Measurements from ENCODE around the gene MSI2. TPM values are rescaled to one million over a fixed set of nuclear protein-coding genes. Genes with fewer than 3 reads are reported as not detected.

Gene MSI2
- total RNA-seq, 3 donors from 2014 or later, result 40.6 to 56.2 (median 54.3) TPM

GRCh38 chr17:57521606-57522005 lies 265.3 kb downstream of the MSI2 start:
- Mint-ChIP-seq H3K27me3 (ENCODE audit: low read depth) (no peaks in the 10 kb centered on the region), H3K9me3 (no peaks in the 10 kb centered on the region), H3K4me1 (ENCODE audit: low read depth) (peaks cover 18% of the 10 kb centered on the region), H3K36me3 (ENCODE audit: insufficient read depth) (no peaks in the 10 kb centered on the region), H3K4me3 (no peak overlapping the region)
- ATAC-seq, result no peak
- no peak for DNase-seq

DNA sequence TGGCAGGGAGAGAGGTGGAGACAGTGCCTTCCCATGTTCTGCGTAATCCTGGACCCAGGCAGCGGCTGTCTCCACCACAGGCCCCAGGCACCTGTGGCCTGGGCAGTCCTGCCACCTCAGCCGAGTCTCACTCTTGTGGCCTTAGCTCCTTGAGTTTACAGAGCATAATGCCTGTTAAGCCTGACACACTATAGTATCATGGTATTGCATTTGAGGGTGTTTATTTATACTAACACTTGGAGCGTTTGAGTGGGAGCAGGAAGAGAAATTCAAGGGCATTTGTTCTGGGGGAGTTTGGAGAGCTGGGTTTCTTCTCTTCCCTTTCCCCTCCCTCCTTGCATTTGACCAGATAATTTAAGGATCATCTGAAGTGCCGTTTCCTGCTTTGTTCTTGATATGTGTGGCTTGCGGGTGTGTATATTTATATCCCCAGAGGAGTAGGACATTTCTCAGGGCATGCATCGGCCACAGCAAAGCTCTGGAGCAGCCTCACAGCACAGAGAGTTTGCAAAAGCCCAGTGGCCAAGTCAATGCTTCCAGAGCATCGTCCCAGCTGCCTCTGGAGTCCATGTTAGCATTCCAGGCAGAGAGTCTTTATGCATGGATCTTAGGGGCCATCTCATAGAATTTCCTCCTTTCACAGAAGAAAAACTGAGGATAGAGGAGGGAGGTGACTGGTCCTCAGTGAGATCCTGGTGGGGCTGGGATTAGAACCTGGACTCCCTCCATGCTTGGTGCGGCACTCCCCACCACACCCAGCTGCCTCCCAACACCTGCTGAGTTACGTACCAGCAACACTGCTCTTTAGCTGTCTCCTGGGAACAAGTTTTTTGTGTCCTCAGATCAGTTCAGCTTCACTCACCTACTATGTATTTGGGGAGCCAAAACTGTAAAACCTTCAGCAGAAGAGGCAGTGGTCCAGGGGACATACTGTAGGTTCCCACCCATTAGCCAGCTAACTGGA lies 266.0 kb downstream of the MSI2 start:
- Mint-ChIP-seq H3K9me3 (no peaks in the 10 kb centered on the region), H3K4me3 (no peak overlapping the region), H3K27me3 (ENCODE audit: low read depth) (no peaks in the 10 kb centered on the region), H3K4me1 (ENCODE audit: low read depth) (peaks cover 18% of the 10 kb centered on the region), H3K36me3 (ENCODE audit: insufficient read depth) (no peaks in the 10 kb centered on the region)
- DNase-seq (no peak), ATAC-seq (no peak)

- ATAC-seq, result no peak
- Mint-ChIP-seq H3K27me3 (ENCODE audit: low read depth) (no peaks in the 10 kb centered on the region), H3K4me3 (no peak overlapping the region), H3K4me1 (ENCODE audit: low read depth) (peaks cover 18% of the 10 kb centered on the region), H3K9me3 (no peaks in the 10 kb centered on the region), H3K36me3 (ENCODE audit: insufficient read depth) (no peaks in the 10 kb centered on the region)
- no peak for DNase-seq
Observed at GRCh38 chr17:57523926-57524632, 267.8 kb downstream of the MSI2 start.

- H3K36me3 Mint-ChIP-seq (ENCODE audit: insufficient read depth), result peaks cover 4% of the 10 kb centered on the region
- H3K4me1 Mint-ChIP-seq (ENCODE audit: low read depth), result peaks cover 25% of the 10 kb centered on the region
- DNase-seq (no peak), ATAC-seq (no peak)
- H3K9me3 Mint-ChIP-seq, result no peaks in the 10 kb centered on the region
- no peaks in the 10 kb centered on the region for H3K27me3 Mint-ChIP-seq (ENCODE audit: low read depth)
- no peak overlapping the region for H3K4me3 Mint-ChIP-seq
Observed at GRCh38 chr17:57524839-57525568, 268.7 kb downstream of the MSI2 start.

DNA sequence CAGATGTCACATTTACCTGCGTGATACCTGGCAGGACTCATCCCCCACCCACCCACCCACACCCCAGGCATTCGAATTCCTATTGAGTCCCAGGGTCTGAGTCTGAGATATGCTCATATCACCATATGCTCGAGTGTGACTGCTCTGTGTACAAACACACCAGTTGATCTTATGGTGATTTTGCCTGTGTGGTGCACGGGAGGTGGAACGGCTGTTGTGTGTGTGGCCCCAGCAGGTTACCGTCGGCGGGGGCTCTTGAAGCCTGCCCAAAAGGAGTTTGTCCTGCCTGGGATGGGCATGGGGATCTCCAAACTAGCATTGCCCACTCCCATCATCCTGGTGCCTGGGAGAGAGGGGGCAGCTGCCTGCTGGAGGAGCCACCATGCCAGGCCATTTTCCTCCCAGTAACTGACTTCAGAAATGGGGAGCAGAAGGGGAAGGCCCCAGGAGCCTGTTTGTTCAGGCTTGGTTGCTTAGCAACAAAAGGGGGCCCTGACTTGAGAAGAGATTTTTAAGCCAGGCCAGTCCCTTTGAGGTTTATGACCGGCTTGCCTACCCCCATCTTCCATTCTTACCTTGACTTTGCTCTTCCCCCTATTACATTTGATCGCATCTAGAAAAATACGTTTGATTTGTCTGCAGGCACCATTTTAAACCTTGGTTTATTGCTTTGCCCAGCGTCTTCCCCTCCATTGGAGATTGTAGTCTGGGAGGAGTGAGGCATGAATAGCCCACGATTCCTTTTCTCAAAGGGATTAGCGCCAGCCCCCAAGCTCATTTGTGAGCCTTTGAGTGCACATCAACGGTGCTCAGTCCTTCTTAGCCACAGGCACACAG lies 271.1 kb downstream of the MSI2 start:
- H3K4me3 Mint-ChIP-seq, result no peak overlapping the region
- no peaks in the 10 kb centered on the region for H3K27me3 Mint-ChIP-seq (ENCODE audit: low read depth)
- peaks cover 29% of the 10 kb centered on the region for H3K4me1 Mint-ChIP-seq (ENCODE audit: low read depth)
- H3K9me3 Mint-ChIP-seq, result no peaks in the 10 kb centered on the region
- ATAC-seq (no peak), DNase-seq (no peak)
- peaks cover 7% of the 10 kb centered on the region for H3K36me3 Mint-ChIP-seq (ENCODE audit: insufficient read depth)

DNA sequence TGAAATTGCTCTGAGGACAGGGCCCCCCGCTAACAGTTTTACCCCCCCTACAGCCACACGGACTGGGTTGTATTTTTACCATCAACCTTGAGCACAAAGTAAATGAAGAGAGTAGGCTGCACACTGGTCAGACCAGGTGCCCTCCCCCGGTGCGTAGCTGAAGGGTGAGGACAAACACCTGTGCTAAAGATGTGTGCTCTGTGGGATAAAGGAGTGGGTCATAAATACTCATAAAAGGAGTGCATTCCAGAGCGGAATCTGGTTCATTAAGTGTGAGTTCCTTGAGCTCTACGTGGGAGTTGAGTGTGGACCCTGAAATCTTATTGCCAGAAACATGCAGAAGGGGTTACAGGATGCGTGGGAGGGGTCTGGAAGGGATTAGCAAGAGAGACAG lies 271.7 kb downstream of the MSI2 start:
- Mint-ChIP-seq H3K36me3 (ENCODE audit: insufficient read depth) (peaks cover 7% of the 10 kb centered on the region), H3K4me1 (ENCODE audit: low read depth) (peaks cover 29% of the 10 kb centered on the region), H3K4me3 (no peak overlapping the region), H3K27me3 (ENCODE audit: low read depth) (no peaks in the 10 kb centered on the region), H3K9me3 (no peaks in the 10 kb centered on the region)
- no peak for DNase-seq
- ATAC-seq, result no peak

DNA sequence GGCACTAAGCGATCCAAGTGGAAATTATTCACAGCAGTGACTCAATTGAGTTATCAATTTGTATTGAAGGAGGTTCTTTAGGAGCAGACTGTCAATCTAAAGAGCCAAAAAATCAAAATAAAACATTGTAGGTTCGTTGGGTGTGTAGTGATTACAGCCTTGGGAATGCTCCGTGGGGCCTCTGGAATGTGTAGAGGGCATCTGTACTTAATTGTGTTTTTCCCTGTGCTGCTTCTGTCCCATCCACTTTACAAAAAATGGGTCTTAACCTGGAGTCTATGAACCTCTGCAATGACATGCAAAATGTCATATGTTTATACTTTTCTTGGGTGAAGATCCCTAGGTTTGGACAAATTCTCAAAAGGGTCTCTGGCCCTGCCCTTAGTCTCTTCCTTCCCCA lies 273.7 kb downstream of the MSI2 start:
- ATAC-seq (no peak), DNase-seq (no peak)
- Mint-ChIP-seq H3K4me1 (ENCODE audit: low read depth) (peaks cover 19% of the 10 kb centered on the region), H3K36me3 (ENCODE audit: insufficient read depth) (peaks cover 7% of the 10 kb centered on the region), H3K4me3 (no peak overlapping the region), H3K27me3 (ENCODE audit: low read depth) (no peaks in the 10 kb centered on the region), H3K9me3 (no peaks in the 10 kb centered on the region)

DNA sequence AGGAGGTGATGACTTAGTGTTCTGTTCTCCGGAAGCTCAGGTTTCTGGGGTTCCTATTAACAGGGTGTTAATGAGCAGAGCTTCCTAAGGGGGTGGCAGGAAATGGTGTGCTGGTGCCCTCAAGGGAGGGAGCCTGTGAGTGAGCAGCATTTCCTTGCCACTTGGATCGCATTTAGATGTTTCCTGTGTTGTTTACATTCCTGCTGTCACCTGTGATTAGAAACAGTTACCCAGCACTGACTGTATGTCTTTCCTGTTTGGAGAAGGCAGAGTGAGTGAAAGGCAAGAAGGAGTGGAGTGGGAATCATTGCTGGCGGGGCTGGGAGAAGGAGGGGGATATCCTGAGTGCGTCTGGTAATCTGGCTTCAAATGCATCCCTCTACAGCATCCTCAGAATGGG lies 274.2 kb downstream of the MSI2 start:
- ATAC-seq, result no peak
- Mint-ChIP-seq H3K4me1 (ENCODE audit: low read depth) (peaks cover 18% of the 10 kb centered on the region), H3K4me3 (no peak overlapping the region), H3K27me3 (ENCODE audit: low read depth) (no peaks in the 10 kb centered on the region), H3K36me3 (ENCODE audit: insufficient read depth) (peaks cover 7% of the 10 kb centered on the region), H3K9me3 (no peaks in the 10 kb centered on the region)
- no peak for DNase-seq

DNA sequence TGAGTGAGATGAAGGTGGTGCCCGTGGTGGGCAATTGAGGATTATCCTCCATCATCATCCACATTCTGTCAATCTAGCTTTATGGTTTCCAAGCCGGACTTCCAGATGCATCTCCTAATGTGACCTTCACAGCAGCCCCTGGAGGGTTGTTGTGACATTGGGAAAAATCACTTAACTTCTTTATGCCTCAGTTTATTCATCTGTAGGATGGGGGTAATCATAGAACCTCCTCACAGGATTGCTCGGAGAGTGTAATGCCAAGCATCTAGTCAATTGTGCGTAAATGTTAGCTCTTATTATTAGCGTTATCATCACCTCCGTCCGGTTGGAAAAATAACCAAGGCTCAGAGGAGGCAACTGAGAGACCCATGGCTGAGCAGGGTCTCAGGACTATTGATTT lies 274.8 kb downstream of the MSI2 start:
- Mint-ChIP-seq H3K4me1 (ENCODE audit: low read depth) (peaks cover 20% of the 10 kb centered on the region), H3K4me3 (no peak overlapping the region), H3K36me3 (ENCODE audit: insufficient read depth) (peaks cover 7% of the 10 kb centered on the region), H3K27me3 (ENCODE audit: low read depth) (no peaks in the 10 kb centered on the region), H3K9me3 (no peaks in the 10 kb centered on the region)
- ATAC-seq, result no peak
- no peak for DNase-seq

- peak in 1 of 2 donors; percentile 18 for ATAC-seq
- no peak overlapping the region for H3K4me3 Mint-ChIP-seq
Observed at GRCh38 chr17:57531648-57532504, 275.6 kb downstream of the MSI2 start.

DNA sequence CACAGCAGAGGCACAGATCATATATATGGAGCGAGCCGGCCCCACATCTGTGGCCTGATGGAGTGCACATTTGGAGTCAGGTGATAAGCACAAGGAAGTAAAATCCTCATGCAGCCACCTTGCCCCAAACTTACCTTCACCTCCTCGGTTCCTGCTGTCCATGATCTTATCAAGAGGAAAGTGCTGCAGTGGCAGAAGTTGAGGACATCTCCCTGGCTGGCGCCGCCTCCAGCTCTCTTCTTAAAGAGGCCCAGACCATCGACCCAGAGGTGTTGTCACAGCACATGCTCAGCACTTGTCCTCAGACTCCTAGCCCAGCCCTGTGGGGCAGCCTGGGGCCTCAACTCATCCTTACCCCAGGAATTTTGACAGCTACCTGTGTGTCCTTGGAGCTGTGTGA lies 276.2 kb downstream of the MSI2 start:
- DNase-seq, result no peak
- no peaks in the 10 kb centered on the region for H3K9me3 Mint-ChIP-seq
- no peak overlapping the region for H3K4me3 Mint-ChIP-seq
- H3K4me1 Mint-ChIP-seq (ENCODE audit: low read depth), result peaks cover 34% of the 10 kb centered on the region
- no peaks in the 10 kb centered on the region for H3K27me3 Mint-ChIP-seq (ENCODE audit: low read depth)
- H3K36me3 Mint-ChIP-seq (ENCODE audit: insufficient read depth), result peaks cover 7% of the 10 kb centered on the region
- no peak for ATAC-seq

More at GRCh38 chr17:57531648-57532504, 275.6 kb downstream of the MSI2 start:
- Mint-ChIP-seq H3K36me3 (ENCODE audit: insufficient read depth) (peaks cover 7% of the 10 kb centered on the region), H3K9me3 (no peaks in the 10 kb centered on the region), H3K4me1 (ENCODE audit: low read depth) (peaks cover 28% of the 10 kb centered on the region), H3K27me3 (ENCODE audit: low read depth) (no peaks in the 10 kb centered on the region)
- no peak for DNase-seq

DNA sequence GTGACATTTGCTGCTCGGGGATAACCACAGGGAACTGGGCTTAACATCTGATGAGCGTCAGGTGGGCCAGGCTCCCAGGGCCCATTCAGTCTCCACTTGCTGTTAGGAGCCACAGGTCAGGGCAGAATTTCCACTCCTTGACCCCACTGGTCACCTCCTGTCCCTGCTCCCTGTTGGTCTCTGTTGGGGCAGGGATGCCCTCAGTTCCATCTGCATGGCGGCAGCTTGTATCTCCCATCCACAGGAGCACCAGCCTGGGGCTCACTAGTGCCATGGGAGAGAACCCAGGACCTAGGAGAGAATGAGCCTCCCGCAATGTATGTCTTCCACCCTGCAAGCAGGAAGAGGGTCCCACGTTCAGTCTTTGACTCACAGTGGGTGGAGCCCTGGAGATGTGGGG lies 276.6 kb downstream of the MSI2 start:
- no peak overlapping the region for H3K4me3 Mint-ChIP-seq
- H3K36me3 Mint-ChIP-seq (ENCODE audit: insufficient read depth), result peaks cover 7% of the 10 kb centered on the region
- no peaks in the 10 kb centered on the region for H3K9me3 Mint-ChIP-seq
- DNase-seq (no peak), ATAC-seq (no peak)
- H3K4me1 Mint-ChIP-seq (ENCODE audit: low read depth), result peaks cover 37% of the 10 kb centered on the region
- H3K27me3 Mint-ChIP-seq (ENCODE audit: low read depth), result no peaks in the 10 kb centered on the region

GRCh38 chr17:57533684-57534305 lies 277.5 kb downstream of the MSI2 start:
- DNase-seq (no peak), ATAC-seq (no peak)
- Mint-ChIP-seq H3K4me1 (ENCODE audit: low read depth) (peaks cover 43% of the 10 kb centered on the region), H3K27me3 (ENCODE audit: low read depth) (no peaks in the 10 kb centered on the region), H3K36me3 (ENCODE audit: insufficient read depth) (peaks cover 7% of the 10 kb centered on the region), H3K9me3 (no peaks in the 10 kb centered on the region), H3K4me3 (no peak overlapping the region)

Measured in activated T-cell treated with anti-CD3 and anti-CD28 coated beads, Interleukin-2, amount 50 U/mL, for 4 hours (primary cell).